ENCODE data around the gene TJP1. TPM values are rescaled to one million over a fixed set of nuclear protein-coding genes. Genes with fewer than 3 reads are reported as not detected.

The TJP1 gene
- total RNA-seq, 1 experiment from 2014 or later = 140 TPM

DNA sequence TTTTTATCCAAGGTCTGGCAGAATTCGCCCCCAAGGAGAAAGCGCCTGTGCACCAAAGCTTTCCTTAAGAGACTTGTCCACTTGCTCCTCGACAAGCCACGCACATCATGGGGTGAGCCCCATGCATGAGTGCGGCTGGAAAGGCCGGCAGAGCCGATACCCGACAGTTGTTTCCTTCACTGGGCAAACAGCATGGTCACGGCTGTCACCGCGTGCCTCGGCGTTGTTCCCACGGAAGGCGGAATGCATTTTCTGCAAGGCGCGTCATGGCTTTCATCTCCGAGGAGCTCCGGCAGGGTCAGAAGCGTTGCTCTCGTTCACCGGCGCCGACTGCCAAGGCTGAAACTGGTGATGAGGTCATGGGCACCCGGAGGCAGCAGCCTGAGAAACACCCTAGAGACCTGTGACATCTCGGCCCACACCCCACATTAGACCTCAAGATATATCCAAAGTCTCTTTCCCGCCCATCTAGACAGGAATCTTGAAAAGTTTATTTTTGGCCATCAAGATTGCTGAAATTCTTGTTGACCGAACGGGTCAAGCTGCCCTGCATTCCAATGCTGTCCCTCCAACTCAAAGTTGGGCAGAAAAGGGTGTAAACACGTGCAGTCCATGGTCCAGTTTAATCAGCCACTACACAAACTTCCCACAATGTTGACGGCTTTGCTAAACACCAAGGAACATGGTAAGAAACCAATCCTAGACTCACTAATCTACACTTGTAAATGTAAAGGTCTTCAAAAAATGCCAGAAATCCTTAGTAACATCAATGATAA is 604 bp upstream of the TJP1 start:
- Histone ChIP-seq H2BK20ac (ENCODE audit: low read depth, low read length, poor library complexity, severe bottlenecking) (no peak overlapping the region), H3K79me1 (ENCODE audit: insufficient read depth, low read depth, low read length, poor library complexity, severe bottlenecking) (no peaks in the 10 kb centered on the region), H3K18ac (ENCODE audit: insufficient read length, low read depth, low read length) (peak overlapping the region; percentile 59), H2AFZ (ENCODE audit: low read length) (no peak overlapping the region), H2BK120ac (ENCODE audit: low read depth, low read length, poor library complexity, severe bottlenecking) (no peak overlapping the region), H2BK12ac (ENCODE audit: insufficient read length, low read depth, low read length) (no peak overlapping the region), H3T11ph (ENCODE audit: low read length) (no peak overlapping the region), H4K20me1 (ENCODE audit: control insufficient read depth, insufficient read depth, insufficient read length) (no peaks in the 10 kb centered on the region), H4K91ac (ENCODE audit: insufficient read length, low read depth, low read length) (no peak overlapping the region), H3K23me2 (ENCODE audit: insufficient read length, low read depth, low read length, poor library complexity, severe bottlenecking) (peaks cover 7% of the 10 kb centered on the region), H2AK5ac (ENCODE audit: insufficient read length, low read length) (no peak overlapping the region), H3K56ac (ENCODE audit: insufficient read length, low read depth, low read length) (no peak overlapping the region), H3K9ac (ENCODE audit: extremely low read depth, insufficient read length, low read length) (peak overlapping the region; percentile 64), H3K4ac (ENCODE audit: low read depth, low read length) (no peak overlapping the region), H3K27me3 (ENCODE audit: insufficient read depth, low read length) (no peaks in the 10 kb centered on the region), H4K5ac (ENCODE audit: insufficient read length, low read depth, low read length) (peak overlapping the region; percentile 78), H3K4me1 (ENCODE audit: insufficient read depth, low read length) (peaks cover 3% of the 10 kb centered on the region), H3K79me2 (ENCODE audit: insufficient read depth, low read length) (peaks cover 20% of the 10 kb centered on the region; the same call in 1 of the 2 replicates), H3K14ac (ENCODE audit: insufficient read depth, low read length) (peak overlapping the region; percentile 87), H3K27ac (ENCODE audit: insufficient read length, low read depth, low read length) (no peak overlapping the region), H2BK5ac (ENCODE audit: insufficient read length, low read length) (no peak overlapping the region), H2BK15ac (ENCODE audit: low read depth, low read length) (no peak overlapping the region), H3K9me3 (ENCODE audit: control insufficient read depth, low read depth, low read length) (no peaks in the 10 kb centered on the region), H3K4me2 (ENCODE audit: insufficient read depth, insufficient read length, low read length) (peak overlapping the region; percentile 97), H3K23ac (ENCODE audit: insufficient read length, low read depth, low read length) (no peak overlapping the region), H4K8ac (replicated peaks; ENCODE audit: insufficient read length, low read depth, low read length) (no peak overlapping the region)
- TF ChIP-seq, protein P1, sequence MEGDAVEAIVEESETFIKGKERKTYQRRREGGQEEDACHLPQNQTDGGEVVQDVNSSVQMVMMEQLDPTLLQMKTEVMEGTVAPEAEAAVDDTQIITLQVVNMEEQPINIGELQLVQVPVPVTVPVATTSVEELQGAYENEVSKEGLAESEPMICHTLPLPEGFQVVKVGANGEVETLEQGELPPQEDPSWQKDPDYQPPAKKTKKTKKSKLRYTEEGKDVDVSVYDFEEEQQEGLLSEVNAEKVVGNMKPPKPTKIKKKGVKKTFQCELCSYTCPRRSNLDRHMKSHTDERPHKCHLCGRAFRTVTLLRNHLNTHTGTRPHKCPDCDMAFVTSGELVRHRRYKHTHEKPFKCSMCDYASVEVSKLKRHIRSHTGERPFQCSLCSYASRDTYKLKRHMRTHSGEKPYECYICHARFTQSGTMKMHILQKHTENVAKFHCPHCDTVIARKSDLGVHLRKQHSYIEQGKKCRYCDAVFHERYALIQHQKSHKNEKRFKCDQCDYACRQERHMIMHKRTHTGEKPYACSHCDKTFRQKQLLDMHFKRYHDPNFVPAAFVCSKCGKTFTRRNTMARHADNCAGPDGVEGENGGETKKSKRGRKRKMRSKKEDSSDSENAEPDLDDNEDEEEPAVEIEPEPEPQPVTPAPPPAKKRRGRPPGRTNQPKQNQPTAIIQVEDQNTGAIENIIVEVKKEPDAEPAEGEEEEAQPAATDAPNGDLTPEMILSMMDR (conservative IDR thresholded peaks at IDR 0.05) = no peak
- Mint-ChIP-seq H3K36me3 (ENCODE audit: insufficient read depth in 1 of 3, low read depth in 3 of 3) (peaks cover 2 to 6% (median 2%) of the 10 kb centered on the region in 3 experiments; a peak in 5 of 7 replicates), H3K4me3 (peak overlapping the region; percentile 87 to 89), H3K27ac (peak overlapping the region in 2 of 3 experiments; percentile 83 to 88; a peak in 4 of 7 replicates), H3K4me1 (peaks cover 20 to 27% of the 10 kb centered on the region in 2 experiments), H3K9me3 (no peaks in the 10 kb centered on the region), H3K27me3 (ENCODE audit: low read depth) (peaks cover 6% of the 10 kb centered on the region)
- WGBS (ENCODE audit: extremely low coverage, insufficient read length, low lambda C conversion rate) = no CpG with 5 or more reads among the region's 31 CpGs
- DNase-seq = no peak
